ENCODE measurements around the gene IRAK2.

- TF ChIP-seq EZH2 (IDR thresholded peaks at IDR 0.05; ENCODE audit: borderline replicate concordance, low read depth, low read length, severe bottlenecking) (no peak), CTCF (IDR thresholded peaks at IDR 0.05; ENCODE audit: extremely low read depth in 1 of 2, insufficient read depth in 1 of 2, low read depth in 1 of 2, low read length in 2 of 2) (no peak), MYC (IDR thresholded peaks at IDR 0.05; ENCODE audit: low read depth, low read length) (no peak), GATA2 (IDR thresholded peaks at IDR 0.05; ENCODE audit: insufficient read depth, insufficient read length, low read depth, low read length) (no peak), POLR2AphosphoS5 (IDR thresholded peaks at IDR 0.05; ENCODE audit: insufficient read depth, low read depth, low read length) (no peak), MAX (IDR thresholded peaks at IDR 0.05; ENCODE audit: insufficient read depth, insufficient read length) (no peak), POLR2A (IDR thresholded peaks at IDR 0.05; ENCODE audit: low read depth, low read length) (no peak)
Measured at GRCh38 chr3:10279384-10280176, 114.9 kb downstream of the IRAK2 start.
